ENCODE results near the gene FASTK. TPM values are rescaled to one million over a fixed set of nuclear protein-coding genes. Genes with fewer than 3 reads are reported as not detected.

Gene FASTK
- total and polyA plus RNA-seq, 3 donors from 2014 or later: 60.3 to 124 (median 114) TPM

DNA sequence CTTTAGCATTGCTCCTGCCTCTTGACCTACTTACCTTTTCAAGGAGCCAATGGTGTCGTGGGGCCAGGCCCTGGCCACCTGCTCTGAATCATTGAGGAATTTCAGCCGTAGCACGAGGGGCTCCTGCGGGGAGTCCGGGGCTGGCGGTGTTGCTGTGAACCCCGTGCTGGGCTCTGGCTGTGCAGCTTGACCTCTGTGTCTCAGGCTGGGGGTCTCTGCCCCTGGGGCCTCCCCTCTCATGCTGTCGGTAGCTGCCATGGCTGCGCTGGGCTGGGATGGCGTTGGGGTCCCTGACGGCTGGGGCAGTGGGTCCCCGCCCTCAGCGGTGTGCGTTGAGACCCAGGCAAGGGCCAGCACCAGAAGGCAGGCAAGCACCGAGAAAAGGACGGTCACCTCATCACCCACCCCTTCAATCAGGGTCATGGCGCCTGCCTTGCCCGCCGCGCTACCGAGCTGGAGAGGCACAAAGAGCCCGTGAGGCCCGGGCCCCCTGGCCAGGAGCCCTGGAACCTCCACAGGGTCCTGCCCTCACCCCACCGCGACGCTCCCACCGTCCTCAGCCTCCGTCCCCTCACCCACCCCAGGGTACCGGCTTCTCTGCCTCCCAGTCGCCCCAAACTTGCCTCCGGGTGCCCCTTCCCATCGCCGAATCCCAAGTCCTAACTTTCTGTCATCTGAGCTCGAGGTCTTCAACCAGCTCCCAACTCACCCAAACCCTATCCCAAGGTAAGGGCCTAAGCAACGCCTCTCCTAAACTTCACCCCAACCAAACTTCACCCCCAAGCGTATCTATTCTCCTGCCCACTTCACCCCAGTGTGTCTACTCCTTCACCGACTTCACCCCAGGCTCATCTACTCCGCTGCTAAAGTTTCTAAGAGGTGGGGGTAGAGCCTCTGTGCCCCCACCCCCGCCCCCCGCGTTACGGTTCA lies 1.8 kb upstream of the FASTK start:
- Histone ChIP-seq H3K27ac (peak overlapping the region; percentile 94 to 97), H3K4me3 (peak overlapping the region; percentile 89 to 92), H3K27me3 (no peaks in the 10 kb centered on the region), H3K9me3 (no peaks in the 10 kb centered on the region), H3K36me3 (ENCODE audit: low read depth, missing control alignments) (no peaks in the 10 kb centered on the region), H3K4me1 (peaks cover 45% of the 10 kb centered on the region)
- intact Hi-C loops (cut with DNase I; ENCODE audit: low total_unique reads): no loop called here
- TF ChIP-seq, protein P1, sequence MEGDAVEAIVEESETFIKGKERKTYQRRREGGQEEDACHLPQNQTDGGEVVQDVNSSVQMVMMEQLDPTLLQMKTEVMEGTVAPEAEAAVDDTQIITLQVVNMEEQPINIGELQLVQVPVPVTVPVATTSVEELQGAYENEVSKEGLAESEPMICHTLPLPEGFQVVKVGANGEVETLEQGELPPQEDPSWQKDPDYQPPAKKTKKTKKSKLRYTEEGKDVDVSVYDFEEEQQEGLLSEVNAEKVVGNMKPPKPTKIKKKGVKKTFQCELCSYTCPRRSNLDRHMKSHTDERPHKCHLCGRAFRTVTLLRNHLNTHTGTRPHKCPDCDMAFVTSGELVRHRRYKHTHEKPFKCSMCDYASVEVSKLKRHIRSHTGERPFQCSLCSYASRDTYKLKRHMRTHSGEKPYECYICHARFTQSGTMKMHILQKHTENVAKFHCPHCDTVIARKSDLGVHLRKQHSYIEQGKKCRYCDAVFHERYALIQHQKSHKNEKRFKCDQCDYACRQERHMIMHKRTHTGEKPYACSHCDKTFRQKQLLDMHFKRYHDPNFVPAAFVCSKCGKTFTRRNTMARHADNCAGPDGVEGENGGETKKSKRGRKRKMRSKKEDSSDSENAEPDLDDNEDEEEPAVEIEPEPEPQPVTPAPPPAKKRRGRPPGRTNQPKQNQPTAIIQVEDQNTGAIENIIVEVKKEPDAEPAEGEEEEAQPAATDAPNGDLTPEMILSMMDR (IDR thresholded peaks at IDR 0.05): no peak
- no peak for TF ChIP-seq POLR2A (IDR thresholded peaks at IDR 0.05)
- WGBS, 2 donors: 30 to 37% methylated on average over 13 to 36 of the region's 42 CpGs
- no peak for DNase-seq

DNA sequence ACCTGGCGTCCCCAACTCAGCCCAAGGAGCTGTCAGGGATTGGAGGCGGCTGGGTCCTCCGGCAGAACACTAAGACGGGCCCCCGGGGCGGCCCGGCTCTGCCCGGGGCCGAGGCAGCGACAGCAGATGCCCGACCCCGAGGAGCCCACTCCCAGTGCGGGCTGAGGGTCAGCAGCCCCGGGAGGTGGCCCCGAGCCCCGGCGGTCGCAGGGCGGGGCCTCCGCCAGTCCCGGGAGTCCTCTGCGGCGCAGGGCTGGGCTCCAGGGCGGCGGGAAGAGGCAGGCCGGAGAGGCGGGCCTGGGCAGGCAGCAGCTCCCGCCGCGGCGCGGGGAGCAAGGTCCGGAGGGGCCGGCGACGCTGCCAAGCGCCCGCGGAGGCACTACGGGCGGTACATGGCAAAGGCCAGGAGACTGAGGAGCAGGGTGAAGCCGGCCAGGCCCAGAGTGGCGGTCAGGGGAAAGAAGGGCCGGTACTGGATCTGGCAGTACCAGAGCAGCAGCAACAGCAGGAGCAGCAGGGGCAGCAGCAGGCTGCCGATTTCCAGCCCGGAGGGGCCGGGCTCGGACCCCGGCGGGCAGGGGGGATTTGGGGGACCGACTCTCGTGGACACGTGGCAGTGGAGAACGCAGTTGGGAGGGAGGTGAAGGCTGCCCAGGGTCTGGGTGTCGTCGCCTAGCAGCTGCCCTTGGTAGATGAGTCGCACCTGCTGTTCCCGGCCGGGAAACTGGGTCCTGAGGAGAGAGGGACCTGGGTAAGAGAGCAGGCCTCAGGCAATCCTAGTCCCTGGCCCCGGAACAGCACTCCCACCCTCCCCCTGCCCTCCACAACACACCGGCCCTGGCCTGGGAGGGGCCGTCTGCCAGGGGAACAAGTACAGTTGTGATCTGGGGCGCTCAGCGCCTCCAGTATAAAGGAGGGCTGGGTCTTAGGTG lies 827 bp upstream of the FASTK start:
- H3K4me3 ChIP-seq: peak overlapping the region; percentile 81 to 90
- intact Hi-C loops (cut with DNase I; ENCODE audit: low total_unique reads): no loop called here
- DNase-seq: no peak
- no peaks in the 10 kb centered on the region for H3K36me3 ChIP-seq (ENCODE audit: low read depth, missing control alignments)
- H3K27ac ChIP-seq: peak overlapping the region; percentile 94 to 97
- TF ChIP-seq, protein P1 (IDR thresholded peaks at IDR 0.05): no peak
- TF ChIP-seq POLR2A (IDR thresholded peaks at IDR 0.05): no peak
- peaks cover 45% of the 10 kb centered on the region for H3K4me1 ChIP-seq
- 11 to 20% methylated on average over 19 to 64 of the region's 64 CpGs for WGBS, 2 donors
- H3K27me3 ChIP-seq: no peaks in the 10 kb centered on the region
- no peaks in the 10 kb centered on the region for H3K9me3 ChIP-seq

DNA sequence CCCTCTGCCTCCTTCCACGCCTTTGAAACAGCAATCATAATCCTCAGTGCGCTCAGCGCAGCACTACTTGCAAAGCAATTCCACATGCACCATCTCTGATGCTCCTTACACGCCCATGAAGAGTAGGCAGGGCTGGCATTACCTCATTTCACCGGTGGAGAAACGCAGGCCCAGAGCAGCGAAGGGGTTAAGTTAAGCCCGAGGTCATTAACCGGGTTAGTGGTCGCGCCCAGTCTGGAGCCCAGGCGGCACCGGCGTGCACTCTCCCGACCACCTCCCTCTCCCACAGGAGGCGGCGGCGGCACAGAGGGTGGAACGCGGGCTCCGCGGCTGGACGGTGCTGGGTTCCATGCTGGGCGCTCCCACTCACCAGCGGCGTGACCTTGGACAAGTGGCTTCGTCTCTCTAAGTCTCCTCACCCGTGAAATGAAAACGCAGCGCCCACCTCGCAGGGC lies 515 bp downstream of the FASTK start:
- H3K36me3 ChIP-seq (ENCODE audit: low read depth, missing control alignments): no peaks in the 10 kb centered on the region
- intact Hi-C loops (cut with DNase I; ENCODE audit: low total_unique reads): no loop called here
- no peak for DNase-seq

DNA sequence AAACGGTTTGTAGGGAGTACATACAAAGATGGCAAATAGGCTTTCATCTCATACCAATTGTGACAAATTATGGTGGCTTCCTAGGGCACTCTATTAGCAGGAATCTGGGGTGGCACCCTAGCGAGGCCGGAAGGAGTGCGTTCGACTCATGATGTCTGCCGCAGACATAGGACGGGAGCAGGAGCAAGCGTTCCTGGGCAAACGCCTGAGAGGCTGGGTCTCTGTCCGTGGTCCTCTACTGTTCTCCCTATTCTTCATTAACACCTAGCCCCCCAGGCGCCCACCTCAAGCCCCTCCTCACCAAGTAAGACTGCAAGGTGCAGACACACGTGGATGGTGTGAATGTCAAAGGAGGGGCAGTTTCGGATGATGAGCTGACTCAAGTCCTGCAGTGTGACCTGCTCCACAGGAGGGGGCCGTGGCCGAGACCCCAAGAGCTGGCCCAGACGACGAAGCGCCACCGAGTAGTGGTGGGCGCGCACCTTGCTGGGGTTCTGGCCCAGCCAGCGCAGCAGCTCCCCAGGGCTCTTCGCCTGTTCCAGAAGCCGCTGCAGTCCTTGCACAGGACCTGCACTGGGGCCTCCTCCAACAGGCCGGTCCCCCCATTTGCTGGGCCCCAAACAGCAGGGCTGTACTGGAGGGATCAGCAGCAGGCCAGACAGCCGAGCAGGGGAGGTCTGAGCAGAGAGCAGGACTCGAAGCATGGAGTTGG lies 1.3 kb downstream of the FASTK start:
- 46 to 60% methylated on average over 21 to 27 of the region's 27 CpGs for WGBS, 2 donors
- no peaks in the 10 kb centered on the region for H3K36me3 ChIP-seq (ENCODE audit: low read depth, missing control alignments)
- peak overlapping the region in 1 of 2 donors; percentile 90 for H3K4me3 ChIP-seq
- intact Hi-C loops (cut with DNase I; ENCODE audit: low total_unique reads): no loop called here
- H3K27ac ChIP-seq: no peak overlapping the region
- no peak for TF ChIP-seq POLR2A (IDR thresholded peaks at IDR 0.05)
- TF ChIP-seq, protein P1 (IDR thresholded peaks at IDR 0.05): no peak
- H3K9me3 ChIP-seq: no peaks in the 10 kb centered on the region
- H3K27me3 ChIP-seq: no peaks in the 10 kb centered on the region
- no peak for DNase-seq
- peaks cover 39% of the 10 kb centered on the region for H3K4me1 ChIP-seq

More for the DNA sequence above, 515 bp downstream of the FASTK start:
- TF ChIP-seq, protein P1 (IDR thresholded peaks at IDR 0.05): no peak
- TF ChIP-seq POLR2A (IDR thresholded peaks at IDR 0.05): no peak
- WGBS, 2 donors: 0 to 1% methylated on average over 15 to 31 of the region's 31 CpGs
- Histone ChIP-seq H3K27ac (peak overlapping the region; percentile 94 to 97), H3K27me3 (no peaks in the 10 kb centered on the region), H3K9me3 (no peaks in the 10 kb centered on the region), H3K4me3 (peak overlapping the region; percentile 81 to 90), H3K4me1 (peaks cover 39% of the 10 kb centered on the region)

Data from testis (tissue), 3 donors.